Cerebellar nuclear complex (tissue), 1 donor: ENCODE data around the gene TGFB2.

Experiments used
- DNase-seq, 2 experiments: peaks; one replicate each; lab custom pipeline; 2025; lab: John Stamatoyannopoulos, UW

TGFB2 gene

GRCh38 chr1:218362418-218363076 is 17.4 kb downstream of the TGFB2 start:
- no peak for DNase-seq

DNA sequence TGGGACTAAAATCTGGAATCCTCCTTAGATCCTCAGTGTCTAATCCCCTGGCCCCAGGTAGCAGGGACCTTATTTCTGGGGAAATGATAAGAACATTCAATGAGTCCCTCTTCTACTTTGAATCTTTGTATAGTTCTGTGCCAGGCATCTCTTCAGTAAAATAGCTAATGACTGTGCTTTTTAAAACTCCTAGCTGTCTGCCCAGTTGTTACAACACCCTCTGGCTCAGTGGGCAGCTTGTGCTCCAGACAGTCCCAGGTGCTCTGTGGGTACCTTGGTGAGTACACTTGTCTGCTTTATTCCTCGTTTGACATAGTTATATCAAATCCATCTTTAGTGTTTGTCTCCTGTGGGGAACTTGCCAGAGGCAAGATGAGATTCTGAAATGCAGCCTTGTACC is 18.0 kb downstream of the TGFB2 start:
- no peak for DNase-seq

GRCh38 chr1:218364028-218364710 is 19.0 kb downstream of the TGFB2 start:
- DNase-seq = no peak

GRCh38 chr1:218365226-218365999 is 20.3 kb downstream of the TGFB2 start:
- no peak for DNase-seq

GRCh38 chr1:218366322-218367052 is 21.4 kb downstream of the TGFB2 start:
- no peak for DNase-seq

- no peak for DNase-seq
Observed at GRCh38 chr1:218367118-218367517, 22.0 kb downstream of the TGFB2 start.

DNA sequence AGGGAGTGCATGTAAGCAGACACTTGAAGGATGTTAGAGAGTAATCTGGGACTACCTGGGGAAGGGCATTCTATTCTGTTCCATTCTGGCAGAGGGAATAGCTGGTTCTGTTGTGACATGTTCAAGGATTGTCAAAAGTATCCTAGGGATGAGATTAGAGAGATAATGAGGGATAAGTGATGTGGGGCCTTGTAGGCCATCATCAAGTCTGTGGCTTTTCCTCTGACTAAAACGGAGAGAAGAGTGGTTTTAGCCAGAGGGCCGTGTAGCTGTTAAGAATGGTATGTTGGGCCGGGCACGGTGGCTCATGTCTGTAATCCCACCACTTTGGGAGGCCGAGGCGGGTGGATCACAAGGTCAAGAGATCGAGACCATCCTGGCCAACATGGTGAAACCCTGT is 23.6 kb downstream of the TGFB2 start:
- DNase-seq = no peak

DNA sequence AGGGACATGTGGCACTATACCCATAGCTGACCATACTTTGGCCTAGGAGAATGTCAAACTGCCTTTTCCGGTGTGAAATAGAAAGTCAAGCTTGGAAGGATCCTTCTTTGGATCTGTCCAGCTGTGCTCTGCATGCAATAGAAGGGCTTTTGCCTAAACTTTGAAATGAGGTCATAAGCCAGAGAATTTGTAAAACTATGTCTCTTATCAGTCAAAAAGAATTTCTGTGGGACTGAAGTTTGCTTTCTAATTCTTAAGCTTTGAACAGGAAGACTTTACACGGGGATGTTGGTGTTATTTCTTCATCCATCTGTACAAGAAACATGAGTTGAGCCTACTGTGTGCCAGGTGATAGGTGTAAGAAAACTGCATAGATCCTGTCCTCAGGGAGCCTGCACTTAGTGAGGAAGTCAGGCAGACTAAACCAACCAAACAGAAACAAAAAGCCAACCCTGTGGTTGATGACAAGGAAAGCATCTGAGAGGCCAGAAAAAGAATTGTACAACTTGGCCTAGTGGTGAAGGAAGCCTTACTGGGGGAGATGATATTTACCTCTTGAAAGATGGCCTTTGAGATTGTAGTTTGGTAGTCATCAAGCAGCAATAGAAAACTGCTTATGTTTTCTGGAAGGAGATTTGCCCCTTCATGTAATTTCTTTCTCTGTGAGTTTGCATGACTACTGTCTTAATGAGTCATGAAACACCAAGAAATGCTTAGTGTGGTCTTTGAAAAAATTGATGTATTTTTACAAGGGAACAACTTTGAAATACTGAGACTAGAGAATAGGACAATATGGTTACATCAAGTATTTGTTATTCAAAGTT is 24.8 kb downstream of the TGFB2 start:
- no peak for DNase-seq

DNA sequence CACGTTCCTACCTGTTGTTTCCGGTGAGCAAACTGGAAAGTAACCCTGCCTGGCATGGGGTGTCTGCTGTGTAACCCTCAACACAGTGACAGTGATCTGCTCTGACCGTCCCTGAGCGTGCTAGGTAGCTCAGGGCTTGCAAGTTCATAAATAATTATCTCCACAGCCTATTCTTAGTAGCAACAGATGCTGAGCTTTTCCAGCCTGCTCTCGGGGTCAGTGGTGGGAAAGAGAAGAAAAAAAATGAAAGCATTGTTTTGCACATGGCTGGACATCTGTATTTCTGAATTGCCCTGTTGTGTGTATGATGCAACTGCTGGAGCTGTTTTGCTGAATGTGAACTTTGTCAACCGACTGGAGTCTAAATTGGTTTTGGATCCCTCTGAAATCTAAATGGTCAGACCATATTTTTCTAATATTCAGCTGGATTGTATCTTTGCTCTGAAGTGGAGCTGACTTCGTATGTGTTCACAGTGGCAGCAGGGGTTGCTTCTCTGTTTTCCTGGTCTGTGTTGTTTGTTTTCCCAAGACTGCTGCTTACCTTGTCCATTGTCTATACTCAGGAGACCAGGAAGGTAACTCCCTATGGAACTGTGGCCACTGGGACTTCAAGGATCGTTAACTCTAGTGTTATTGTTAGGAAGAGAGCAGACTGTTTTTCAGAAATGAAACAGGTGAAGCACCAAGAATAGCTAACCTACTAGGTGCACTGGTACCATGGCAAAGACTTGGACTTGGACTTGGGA is 27.0 kb downstream of the TGFB2 start:
- DNase-seq = no peak

GRCh38 chr1:218374401-218375353 is 29.5 kb downstream of the TGFB2 start:
- no peak for DNase-seq

DNA sequence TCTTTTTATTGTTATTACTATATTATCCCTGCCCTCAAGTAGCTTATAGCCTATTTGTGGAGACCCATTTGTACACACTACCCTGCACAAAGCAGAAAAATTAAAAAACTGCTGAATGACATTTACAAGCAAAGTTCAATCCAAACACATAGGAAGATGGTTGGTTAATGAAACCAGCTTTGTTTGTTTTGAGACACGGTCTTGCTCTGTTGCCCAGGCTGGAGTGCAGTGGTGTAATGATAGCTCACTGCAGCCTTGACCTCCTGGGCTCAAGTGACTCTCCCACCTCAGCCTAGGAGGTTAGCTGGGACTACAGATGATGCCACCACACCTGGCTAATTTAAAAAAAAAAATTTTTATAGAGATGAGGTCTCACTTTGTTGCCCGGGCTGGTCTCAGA is 31.6 kb downstream of the TGFB2 start:
- DNase-seq = no peak

DNA sequence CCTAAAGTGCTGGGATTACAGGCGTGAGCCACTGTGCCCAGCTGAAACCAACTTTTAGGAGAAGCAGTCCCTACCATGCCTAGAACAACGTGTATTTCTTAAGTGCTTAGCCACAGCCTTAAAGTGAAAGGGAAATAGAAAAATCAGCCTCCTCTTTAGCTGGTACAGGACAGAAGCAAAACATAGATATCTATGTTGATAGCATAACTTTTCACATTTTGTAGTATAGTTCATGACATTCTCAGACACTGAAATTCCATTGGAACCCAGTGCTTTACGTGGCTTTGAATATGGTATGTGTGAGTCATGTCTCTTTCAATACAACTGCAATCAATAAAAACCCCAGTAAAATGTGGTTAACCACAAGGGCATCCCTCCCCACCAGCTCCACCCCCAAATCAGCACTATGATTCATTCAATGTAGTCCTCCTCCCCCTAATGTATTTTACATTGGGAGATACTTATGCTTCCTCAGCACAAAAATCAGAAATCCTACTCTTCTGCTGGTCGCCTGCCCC is 32.1 kb downstream of the TGFB2 start:
- no peak for DNase-seq

GRCh38 chr1:218380125-218380977 is 35.2 kb downstream of the TGFB2 start:
- DNase-seq = no peak

- DNase-seq = no peak
Observed at GRCh38 chr1:218382261-218382660, 37.1 kb downstream of the TGFB2 start.

DNA sequence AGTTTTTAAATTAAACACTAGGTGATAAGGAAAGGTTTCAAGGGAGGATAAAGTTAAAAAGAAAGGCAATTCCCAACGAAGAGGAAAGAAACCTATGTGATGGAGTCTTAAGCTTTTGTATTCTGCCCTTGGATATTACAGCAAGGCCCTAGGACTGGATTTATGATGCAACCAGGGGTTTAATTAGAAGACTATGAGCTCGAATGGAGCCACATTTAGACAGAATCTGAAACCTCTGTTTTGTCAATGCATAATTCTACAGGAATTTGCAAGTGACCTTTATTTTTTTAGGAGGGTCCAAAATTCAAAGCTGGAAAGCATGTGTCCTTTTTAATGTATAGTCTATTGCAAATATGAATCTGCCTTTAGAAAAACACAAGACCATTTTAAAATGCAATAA is 37.9 kb downstream of the TGFB2 start:
- no peak for DNase-seq

DNA sequence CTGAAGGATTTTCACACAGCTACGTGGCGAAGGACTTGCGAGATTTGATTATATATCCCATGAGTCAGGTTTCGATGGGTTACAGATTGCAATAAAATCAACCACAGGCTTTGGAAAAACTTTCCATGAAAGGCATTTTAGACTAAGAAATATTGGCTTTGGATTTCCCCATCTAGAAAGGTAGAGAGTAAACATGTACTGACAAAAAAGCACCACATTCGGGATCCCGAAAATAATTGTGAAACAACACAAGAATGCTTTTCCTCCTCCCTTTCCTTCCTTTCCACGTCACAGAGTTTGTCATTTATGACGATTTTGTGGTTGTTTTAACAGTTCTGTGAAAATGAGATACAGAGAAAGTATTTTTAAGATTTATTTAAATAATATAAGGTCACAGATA is 38.5 kb downstream of the TGFB2 start:
- no peak for DNase-seq

DNA sequence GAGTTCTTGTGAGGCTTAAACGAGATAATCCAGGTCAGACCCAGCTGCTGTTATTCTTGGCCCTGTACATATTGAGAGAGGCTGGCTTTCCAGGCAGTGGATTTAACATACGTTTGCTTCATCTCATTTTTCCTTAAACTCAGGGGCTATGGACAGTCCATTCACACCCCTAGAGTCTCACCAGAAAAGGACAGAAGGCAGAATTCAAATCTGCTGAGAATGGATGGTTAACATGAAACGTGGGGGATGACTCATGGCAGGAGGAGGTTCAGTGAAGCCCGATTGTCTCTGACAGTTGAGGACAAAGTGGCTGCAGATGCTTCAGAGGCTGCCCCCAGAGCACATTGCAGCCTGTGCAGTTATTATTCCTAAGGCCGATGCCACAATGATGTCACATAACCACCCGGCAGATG is 39.5 kb downstream of the TGFB2 start:
- DNase-seq = no peak

GRCh38 chr1:218388591-218388990 is 43.5 kb downstream of the TGFB2 start:
- no peak for DNase-seq
